ENCODE measurements around the gene ARPC4. TPM values are rescaled to one million over a fixed set of nuclear protein-coding genes. Genes with fewer than 3 reads are reported as not detected.

The ARPC4 gene
- total and polyA plus RNA-seq, 2 of the 13 experiments (the other 11 are each of a cell fraction or from before 2014, with no cell fraction given), result 30.1 to 83.6 TPM

DNA sequence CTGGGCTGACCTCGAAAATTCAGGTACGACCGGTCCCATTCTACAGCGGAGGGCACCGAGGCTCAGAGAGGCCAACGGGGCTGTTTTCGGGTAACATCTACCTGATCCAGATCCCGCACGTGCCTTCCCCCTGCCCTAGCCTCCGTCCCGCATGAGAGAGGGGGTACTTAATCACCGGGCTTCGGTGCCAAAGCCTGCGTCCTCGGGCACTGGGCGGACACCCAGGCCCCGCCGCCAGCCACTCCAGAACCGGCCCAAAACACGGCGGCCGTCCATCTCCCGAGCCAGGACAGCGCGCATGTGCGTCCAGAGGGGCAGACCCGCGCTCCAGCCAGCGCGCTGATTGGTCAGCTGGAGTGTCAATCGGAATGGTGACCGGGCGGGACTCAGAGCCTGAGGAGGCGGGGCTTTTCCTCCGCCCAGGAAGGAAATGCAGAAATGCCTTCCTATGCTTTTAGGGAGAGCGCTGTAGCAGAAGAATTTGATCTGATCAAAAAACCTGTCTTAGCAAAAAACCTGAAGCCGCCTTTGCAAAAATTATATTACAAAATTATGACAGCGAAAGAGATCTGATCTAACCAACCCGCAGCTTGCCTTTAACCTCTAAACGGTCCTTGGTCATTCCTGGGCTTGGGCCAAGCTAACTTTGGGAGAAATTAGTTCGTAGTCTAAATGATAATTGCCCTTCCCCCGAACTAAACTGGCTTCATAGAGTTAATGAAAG is 51.0 kb downstream of the ARPC4 start, which contains the start of gene RPUSD3 (continued):
- TF ChIP-seq, protein P1, sequence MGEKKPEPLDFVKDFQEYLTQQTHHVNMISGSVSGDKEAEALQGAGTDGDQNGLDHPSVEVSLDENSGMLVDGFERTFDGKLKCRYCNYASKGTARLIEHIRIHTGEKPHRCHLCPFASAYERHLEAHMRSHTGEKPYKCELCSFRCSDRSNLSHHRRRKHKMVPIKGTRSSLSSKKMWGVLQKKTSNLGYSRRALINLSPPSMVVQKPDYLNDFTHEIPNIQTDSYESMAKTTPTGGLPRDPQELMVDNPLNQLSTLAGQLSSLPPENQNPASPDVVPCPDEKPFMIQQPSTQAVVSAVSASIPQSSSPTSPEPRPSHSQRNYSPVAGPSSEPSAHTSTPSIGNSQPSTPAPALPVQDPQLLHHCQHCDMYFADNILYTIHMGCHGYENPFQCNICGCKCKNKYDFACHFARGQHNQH (CRISPR knock-in tag; IDR thresholded peaks at IDR 0.05), result peak; percentile 21; the same call in 1 of the 2 replicates
- 0 out of 2 replicates have a peak, but pooled peaks have one; percentile 49 for TF ChIP-seq SNAPC2 (CRISPR knock-in tag; IDR thresholded peaks at IDR 0.05)
- TF ChIP-seq HNRNPLL (IDR thresholded peaks at IDR 0.05; ENCODE audit: low read depth, low read length, poor library complexity, severe bottlenecking), result peak; percentile 37
- 0 out of 2 replicates have a peak, but pooled peaks have one; percentile 49 for TF ChIP-seq YEATS4 (CRISPR knock-in tag; IDR thresholded peaks at IDR 0.05; ENCODE audit: borderline replicate concordance)
- TF ChIP-seq ZNF121 (CRISPR knock-in tag; IDR thresholded peaks at IDR 0.05), result no peak
- TF ChIP-seq GABPB1 (CRISPR knock-in tag; IDR thresholded peaks at IDR 0.05), result peak; percentile 79
- no peak for TF ChIP-seq ZNF460 (CRISPR knock-in tag; IDR thresholded peaks at IDR 0.05; ENCODE audit: borderline replicate concordance)
- TF ChIP-seq, protein P2, sequence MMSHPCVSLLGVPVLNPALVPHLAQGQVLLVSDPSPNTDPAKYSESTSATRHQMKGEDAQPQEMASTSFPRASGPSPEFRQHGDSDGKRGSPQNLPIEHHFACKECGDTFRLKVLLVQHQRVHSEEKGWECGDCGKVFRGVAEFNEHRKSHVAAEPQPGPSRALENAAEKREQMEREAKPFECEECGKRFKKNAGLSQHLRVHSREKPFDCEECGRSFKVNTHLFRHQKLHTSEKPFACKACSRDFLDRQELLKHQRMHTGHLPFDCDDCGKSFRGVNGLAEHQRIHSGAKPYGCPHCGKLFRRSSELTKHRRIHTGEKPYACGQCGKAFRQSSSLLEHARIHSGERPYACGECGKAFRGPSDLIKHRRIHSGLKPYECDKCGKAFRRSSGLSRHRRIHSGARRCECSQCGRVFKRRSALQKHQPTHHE (CRISPR knock-in tag; IDR thresholded peaks at IDR 0.05; ENCODE audit: borderline replicate concordance), result no peak; the same call in 1 of the 2 replicates
- TF ChIP-seq, protein P3, sequence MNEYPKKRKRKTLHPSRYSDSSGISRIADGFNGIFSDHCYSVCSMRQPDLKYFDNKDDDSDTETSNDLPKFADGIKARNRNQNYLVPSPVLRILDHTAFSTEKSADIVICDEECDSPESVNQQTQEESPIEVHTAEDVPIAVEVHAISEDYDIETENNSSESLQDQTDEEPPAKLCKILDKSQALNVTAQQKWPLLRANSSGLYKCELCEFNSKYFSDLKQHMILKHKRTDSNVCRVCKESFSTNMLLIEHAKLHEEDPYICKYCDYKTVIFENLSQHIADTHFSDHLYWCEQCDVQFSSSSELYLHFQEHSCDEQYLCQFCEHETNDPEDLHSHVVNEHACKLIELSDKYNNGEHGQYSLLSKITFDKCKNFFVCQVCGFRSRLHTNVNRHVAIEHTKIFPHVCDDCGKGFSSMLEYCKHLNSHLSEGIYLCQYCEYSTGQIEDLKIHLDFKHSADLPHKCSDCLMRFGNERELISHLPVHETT (CRISPR knock-in tag; conservative IDR thresholded peaks at IDR 0.05), result no peak
- TF ChIP-seq, protein P4, sequence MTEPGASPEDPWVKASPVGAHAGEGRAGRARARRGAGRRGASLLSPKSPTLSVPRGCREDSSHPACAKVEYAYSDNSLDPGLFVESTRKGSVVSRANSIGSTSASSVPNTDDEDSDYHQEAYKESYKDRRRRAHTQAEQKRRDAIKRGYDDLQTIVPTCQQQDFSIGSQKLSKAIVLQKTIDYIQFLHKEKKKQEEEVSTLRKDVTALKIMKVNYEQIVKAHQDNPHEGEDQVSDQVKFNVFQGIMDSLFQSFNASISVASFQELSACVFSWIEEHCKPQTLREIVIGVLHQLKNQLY (CRISPR knock-in tag; IDR thresholded peaks at IDR 0.05), result no peak
- TF ChIP-seq ZNF672 (CRISPR knock-in tag; IDR thresholded peaks at IDR 0.05), result no peak
- TF ChIP-seq NFYB (CRISPR knock-in tag; IDR thresholded peaks at IDR 0.05), result peak; percentile 94
- peak; percentile 74 for TF ChIP-seq DMAP1 (CRISPR knock-in tag; IDR thresholded peaks at IDR 0.05)
- no peak for TF ChIP-seq SMAD9 (CRISPR knock-in tag; IDR thresholded peaks at IDR 0.05)
- TF ChIP-seq, protein P5, sequence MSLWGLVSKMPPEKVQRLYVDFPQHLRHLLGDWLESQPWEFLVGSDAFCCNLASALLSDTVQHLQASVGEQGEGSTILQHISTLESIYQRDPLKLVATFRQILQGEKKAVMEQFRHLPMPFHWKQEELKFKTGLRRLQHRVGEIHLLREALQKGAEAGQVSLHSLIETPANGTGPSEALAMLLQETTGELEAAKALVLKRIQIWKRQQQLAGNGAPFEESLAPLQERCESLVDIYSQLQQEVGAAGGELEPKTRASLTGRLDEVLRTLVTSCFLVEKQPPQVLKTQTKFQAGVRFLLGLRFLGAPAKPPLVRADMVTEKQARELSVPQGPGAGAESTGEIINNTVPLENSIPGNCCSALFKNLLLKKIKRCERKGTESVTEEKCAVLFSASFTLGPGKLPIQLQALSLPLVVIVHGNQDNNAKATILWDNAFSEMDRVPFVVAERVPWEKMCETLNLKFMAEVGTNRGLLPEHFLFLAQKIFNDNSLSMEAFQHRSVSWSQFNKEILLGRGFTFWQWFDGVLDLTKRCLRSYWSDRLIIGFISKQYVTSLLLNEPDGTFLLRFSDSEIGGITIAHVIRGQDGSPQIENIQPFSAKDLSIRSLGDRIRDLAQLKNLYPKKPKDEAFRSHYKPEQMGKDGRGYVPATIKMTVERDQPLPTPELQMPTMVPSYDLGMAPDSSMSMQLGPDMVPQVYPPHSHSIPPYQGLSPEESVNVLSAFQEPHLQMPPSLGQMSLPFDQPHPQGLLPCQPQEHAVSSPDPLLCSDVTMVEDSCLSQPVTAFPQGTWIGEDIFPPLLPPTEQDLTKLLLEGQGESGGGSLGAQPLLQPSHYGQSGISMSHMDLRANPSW (CRISPR knock-in tag; IDR thresholded peaks at IDR 0.05; ENCODE audit: borderline replicate concordance), result no peak
- TF ChIP-seq, protein P6, sequence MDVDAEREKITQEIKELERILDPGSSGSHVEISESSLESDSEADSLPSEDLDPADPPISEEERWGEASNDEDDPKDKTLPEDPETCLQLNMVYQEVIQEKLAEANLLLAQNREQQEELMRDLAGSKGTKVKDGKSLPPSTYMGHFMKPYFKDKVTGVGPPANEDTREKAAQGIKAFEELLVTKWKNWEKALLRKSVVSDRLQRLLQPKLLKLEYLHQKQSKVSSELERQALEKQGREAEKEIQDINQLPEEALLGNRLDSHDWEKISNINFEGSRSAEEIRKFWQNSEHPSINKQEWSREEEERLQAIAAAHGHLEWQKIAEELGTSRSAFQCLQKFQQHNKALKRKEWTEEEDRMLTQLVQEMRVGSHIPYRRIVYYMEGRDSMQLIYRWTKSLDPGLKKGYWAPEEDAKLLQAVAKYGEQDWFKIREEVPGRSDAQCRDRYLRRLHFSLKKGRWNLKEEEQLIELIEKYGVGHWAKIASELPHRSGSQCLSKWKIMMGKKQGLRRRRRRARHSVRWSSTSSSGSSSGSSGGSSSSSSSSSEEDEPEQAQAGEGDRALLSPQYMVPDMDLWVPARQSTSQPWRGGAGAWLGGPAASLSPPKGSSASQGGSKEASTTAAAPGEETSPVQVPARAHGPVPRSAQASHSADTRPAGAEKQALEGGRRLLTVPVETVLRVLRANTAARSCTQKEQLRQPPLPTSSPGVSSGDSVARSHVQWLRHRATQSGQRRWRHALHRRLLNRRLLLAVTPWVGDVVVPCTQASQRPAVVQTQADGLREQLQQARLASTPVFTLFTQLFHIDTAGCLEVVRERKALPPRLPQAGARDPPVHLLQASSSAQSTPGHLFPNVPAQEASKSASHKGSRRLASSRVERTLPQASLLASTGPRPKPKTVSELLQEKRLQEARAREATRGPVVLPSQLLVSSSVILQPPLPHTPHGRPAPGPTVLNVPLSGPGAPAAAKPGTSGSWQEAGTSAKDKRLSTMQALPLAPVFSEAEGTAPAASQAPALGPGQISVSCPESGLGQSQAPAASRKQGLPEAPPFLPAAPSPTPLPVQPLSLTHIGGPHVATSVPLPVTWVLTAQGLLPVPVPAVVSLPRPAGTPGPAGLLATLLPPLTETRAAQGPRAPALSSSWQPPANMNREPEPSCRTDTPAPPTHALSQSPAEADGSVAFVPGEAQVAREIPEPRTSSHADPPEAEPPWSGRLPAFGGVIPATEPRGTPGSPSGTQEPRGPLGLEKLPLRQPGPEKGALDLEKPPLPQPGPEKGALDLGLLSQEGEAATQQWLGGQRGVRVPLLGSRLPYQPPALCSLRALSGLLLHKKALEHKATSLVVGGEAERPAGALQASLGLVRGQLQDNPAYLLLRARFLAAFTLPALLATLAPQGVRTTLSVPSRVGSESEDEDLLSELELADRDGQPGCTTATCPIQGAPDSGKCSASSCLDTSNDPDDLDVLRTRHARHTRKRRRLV (CRISPR knock-in tag; IDR thresholded peaks at IDR 0.05), result peak; percentile 84
- TF ChIP-seq ELF1 (CRISPR knock-in tag; IDR thresholded peaks at IDR 0.05), result peak; percentile 46

All from HepG2 (cell line).